ENCODE results near the gene HSPA4L.

The HSPA4L gene

GRCh38 chr4:127783955-127784770, 2.0 kb downstream of the HSPA4L start:
- DNase-seq (ENCODE audit: low spot score): peak; percentile 11

GRCh38 chr4:127788517-127788916, 6.4 kb downstream of the HSPA4L start:
- DNase-seq (ENCODE audit: low spot score): peak; percentile 7

GRCh38 chr4:127791391-127791790, 9.3 kb downstream of the HSPA4L start:
- no peak for DNase-seq (ENCODE audit: low spot score)

GRCh38 chr4:127793528-127793927, 11.4 kb downstream of the HSPA4L start:
- DNase-seq (ENCODE audit: low spot score): no peak

- DNase-seq (ENCODE audit: low spot score): no peak
These were observed 17.6 kb downstream of the HSPA4L start for GRCh38 chr4:127799711-127800110.

GRCh38 chr4:127809173-127809800, 27.2 kb downstream of the HSPA4L start:
- no peak for DNase-seq (ENCODE audit: low spot score)

- no peak for DNase-seq (ENCODE audit: low spot score)
These were observed 28.4 kb downstream of the HSPA4L start for GRCh38 chr4:127810551-127810950.

- no peak for DNase-seq (ENCODE audit: low spot score)
These were observed 40.3 kb downstream of the HSPA4L start for GRCh38 chr4:127822430-127822829.

- no peak for DNase-seq (ENCODE audit: low spot score)
These were observed 46.0 kb downstream of the HSPA4L start for GRCh38 chr4:127828121-127828520.

GRCh38 chr4:127829014-127829413, 46.9 kb downstream of the HSPA4L start:
- no peak for DNase-seq (ENCODE audit: low spot score)

GRCh38 chr4:127832585-127832984, 50.5 kb downstream of the HSPA4L start:
- DNase-seq (ENCODE audit: low spot score): peak; percentile 10

GRCh38 chr4:127843704-127844600, 61.8 kb downstream of the HSPA4L start:
- DNase-seq (ENCODE audit: low spot score): no peak

GRCh38 chr4:127844601-127845116, 62.5 kb downstream of the HSPA4L start:
- no peak for DNase-seq (ENCODE audit: low spot score)

GRCh38 chr4:127846061-127846460, 63.9 kb downstream of the HSPA4L start:
- no peak for DNase-seq (ENCODE audit: low spot score)

- DNase-seq (ENCODE audit: low spot score): no peak
These were observed 64.6 kb downstream of the HSPA4L start for GRCh38 chr4:127846765-127847164.

- no peak for DNase-seq (ENCODE audit: low spot score)
These were observed 67.5 kb downstream of the HSPA4L start for GRCh38 chr4:127849505-127850234.

- no peak for DNase-seq (ENCODE audit: low spot score)
These were observed 70.5 kb downstream of the HSPA4L start for GRCh38 chr4:127852661-127853060.

GRCh38 chr4:127856196-127856812, 74.2 kb downstream of the HSPA4L start:
- no peak for DNase-seq (ENCODE audit: low spot score)

GRCh38 chr4:127856813-127857447, 74.8 kb downstream of the HSPA4L start:
- DNase-seq (ENCODE audit: low spot score): no peak

GRCh38 chr4:127857641-127858040, 75.5 kb downstream of the HSPA4L start:
- no peak for DNase-seq (ENCODE audit: low spot score)

GRCh38 chr4:127868196-127868595, 86.1 kb downstream of the HSPA4L start:
- DNase-seq (ENCODE audit: low spot score): no peak

All from globus pallidus (tissue), 1 donor.